ENCODE data around the gene IL26.

The IL26 gene

DNA sequence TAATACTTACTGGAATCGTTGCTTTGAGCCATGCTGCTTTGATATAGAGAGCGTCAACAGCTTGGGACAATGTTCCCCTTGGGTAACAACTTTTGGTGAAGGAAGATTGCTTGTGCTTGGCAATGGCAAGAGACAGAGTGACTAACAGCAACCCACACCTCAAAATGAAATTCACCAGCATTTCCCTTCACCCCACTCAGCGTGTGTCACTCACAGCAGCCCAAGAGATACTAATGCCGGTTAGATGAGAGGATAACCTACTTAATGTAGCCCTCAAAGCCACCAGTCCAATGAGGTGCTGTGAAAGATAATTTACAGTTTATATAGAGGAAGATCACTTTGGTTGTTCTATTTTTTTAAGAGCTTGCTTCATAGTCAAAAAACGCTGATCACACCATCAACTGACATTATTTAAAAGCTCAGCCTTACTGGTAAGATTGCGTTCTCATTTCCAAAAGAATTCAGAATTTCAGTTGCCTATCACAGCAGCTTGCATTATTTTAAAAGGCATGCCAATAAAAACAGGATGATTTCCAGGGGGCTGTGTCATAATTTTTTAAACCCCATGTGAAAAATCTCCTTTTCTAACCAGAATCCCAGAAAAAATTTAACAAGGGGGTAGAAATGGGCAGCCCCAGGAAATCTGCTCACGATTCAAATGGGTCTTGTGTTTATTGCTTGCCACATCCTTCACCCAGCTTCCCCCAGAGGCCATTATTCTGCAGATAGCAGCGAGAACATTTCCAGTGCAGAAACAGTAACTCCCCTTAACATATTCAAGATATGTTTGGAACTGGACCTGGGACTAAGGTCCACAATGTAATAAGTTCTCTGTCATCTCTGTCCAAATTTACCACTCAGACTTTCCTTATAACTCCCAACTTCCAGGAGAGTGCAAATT, at the start of gene IL26:
Gene IL26 (minus strand): TSS at position 235 of the 901 bp plus-strand sequence. CDS start 54 bp downstream, at position 181.
- DNase-seq, result no peak

GRCh38 chr12:68272732-68273131, 47.1 kb upstream of the IL26 start:
- DNase-seq, result no peak

GRCh38 chr12:68271346-68271745, 45.7 kb upstream of the IL26 start:
- DNase-seq, result no peak

DNA sequence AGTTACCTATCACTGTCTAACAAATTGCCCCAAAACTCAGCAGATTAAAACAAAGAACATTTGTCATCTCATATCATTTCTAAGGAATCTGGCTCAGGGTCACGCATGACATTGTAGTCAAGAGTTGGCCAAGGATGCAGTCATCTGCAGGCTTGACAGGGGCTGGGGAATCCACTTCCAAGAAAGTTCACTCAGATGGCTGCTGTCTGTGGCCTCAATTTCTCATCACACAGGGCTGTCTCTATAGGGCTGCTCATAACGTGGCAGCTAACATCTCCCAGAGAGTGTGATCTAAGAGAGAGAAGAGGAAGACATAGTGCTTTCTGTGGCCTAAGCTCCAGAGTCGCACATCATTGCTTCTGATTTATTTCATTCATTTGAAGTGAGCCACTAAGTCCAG, 44.7 kb upstream of the IL26 start:
- DNase-seq, result no peak

GRCh38 chr12:68269779-68270178, 44.2 kb upstream of the IL26 start:
- no peak for DNase-seq

DNA sequence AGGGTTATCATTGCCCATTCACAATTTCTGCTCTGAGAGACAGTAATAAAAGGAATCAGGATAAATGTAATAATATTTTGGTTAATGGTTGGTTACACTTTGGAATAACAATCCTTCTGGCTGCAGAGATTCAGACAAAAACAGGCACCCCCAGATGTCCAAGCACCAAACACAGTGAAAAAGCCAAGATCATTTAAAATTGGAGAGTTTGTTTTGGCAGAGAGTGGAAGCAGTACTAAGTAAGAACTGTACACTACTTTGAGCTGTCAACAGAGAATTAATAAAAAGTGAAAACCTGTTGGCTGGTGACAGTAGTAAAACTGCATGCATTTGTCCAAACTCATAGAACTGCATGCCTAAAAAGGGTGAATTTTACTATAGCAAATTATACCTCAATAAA, 43.4 kb upstream of the IL26 start:
- no peak for DNase-seq

GRCh38 chr12:68267892-68268396, 42.3 kb upstream of the IL26 start:
- no peak for DNase-seq

DNA sequence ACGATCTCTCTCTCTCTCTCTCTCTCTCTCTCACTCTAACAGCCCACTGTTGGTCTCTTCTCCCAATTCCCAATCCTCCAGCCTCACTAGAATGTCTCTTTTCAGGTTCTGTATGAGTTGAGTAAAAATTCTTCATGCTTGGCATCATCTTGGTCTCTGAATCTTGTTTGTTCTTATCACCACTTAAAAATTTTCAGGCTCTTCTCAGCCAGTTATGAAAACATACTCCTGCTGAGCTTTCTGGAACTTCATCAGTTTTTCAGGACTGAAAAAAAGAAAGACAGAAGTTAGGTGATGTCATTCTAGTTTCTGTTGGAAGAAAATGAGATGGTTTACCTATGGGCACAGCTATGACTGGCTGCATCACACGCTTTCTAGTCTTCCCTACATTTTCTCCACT, 39.2 kb upstream of the IL26 start:
- no peak for DNase-seq

DNA sequence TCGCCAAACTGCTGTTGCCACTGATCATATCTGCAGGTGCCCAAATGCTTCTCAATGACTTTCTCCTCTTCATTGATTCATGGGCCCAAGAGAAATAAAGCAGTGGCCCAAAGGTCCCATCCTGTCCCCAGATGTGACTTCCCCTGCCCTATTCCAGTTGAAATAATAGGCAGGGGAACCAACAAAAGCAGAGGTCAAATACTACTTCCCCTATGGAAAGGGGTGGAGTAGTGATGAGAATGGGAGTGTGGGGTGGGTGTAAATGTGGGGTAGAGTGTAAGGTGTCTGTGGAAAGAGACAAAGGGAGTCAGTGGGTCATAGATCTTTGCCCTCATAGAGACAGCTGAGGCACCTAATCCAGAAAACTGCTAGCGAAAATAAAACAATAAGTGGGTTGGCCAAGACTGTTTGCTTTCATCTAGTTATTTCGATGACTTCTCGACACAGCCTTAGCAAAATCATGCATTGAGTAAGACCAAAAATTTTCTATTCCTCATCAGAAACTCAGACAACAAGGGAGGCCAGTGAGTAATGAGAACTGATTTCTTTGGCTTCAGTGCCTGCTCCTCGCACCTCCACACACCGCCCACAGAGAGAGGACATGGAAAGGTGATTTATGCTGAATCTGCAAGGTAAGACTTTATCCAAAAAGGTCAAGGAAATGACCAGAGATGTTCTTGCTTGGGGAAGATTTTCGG, 38.7 kb upstream of the IL26 start:
- no peak for DNase-seq

- DNase-seq, result no peak
These were observed 37.8 kb upstream of the IL26 start for GRCh38 chr12:68263366-68263765.

- DNase-seq, result no peak
These were observed 36.3 kb upstream of the IL26 start for GRCh38 chr12:68261896-68262295.

DNA sequence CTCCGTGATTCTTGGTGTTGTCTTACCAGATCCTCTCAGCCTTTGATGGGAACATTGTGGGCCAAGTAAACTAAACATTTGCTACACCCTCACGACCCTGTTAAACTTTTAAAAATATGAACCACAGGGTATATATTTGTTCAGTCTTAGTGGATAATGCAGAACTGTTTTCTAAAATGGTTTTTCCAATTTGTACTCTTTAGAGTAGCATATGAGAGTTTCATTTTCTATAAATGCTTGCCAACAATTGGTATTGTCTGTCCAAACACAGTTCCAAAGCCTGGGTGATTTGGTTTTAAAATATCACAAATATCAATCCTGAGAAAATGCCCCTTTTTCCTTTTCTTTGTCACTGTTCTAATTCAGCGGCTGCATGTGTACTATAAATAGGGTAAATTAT, 34.5 kb upstream of the IL26 start:
- no peak for DNase-seq

DNA sequence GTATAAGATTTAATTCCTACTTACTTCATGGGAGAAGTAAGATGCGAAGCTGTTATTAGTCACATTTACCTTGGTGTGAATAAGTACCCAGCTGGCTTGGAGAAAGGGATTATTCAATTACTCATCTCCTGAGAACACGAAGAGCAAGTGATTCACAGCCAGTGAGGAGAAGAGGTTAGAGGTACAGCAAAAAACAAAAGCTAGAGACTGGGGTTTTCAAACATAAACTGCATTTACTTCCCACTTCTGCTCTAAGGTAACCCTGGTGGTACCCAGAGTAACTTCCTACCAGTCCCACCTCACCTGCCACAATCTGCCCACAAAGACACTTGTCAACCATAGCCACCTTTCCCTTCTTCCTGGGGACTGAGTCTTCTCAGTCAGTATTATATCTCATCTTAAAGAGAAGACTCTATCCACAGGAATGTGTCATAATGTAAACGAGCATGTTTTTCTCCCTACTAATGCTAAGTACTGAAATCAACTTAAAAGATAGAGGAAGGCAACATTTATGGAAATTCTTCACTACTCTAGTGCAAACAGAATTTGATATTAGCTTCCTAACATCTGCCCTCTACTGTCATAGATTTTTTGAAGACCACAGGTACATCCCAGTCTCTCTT, 33.8 kb upstream of the IL26 start:
- DNase-seq, result no peak

DNA sequence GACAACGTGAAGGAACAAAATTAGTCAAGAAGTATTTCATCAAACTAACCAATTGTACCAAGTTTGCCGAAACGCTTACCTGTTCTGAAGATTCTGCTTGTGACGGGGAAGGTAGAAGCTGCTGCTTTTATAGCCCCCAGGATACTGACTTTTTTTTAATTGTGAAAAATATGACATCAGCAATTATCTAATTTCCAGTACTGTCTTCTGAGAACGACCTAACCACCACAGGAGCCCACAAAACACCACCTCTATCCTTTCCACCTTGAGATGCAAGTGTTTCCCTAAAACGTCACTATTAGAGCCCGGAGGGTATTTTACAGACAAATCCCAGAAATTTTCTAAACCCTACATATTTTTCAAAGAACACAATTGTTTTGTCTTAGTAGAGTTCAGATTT, 27.9 kb upstream of the IL26 start, which contains the start of gene IL22:
Gene IL22 (minus strand): TSS at position 101 of the 400 bp plus-strand sequence. CDS start 156 bp downstream, outside the sequence.
- no peak for DNase-seq

DNA sequence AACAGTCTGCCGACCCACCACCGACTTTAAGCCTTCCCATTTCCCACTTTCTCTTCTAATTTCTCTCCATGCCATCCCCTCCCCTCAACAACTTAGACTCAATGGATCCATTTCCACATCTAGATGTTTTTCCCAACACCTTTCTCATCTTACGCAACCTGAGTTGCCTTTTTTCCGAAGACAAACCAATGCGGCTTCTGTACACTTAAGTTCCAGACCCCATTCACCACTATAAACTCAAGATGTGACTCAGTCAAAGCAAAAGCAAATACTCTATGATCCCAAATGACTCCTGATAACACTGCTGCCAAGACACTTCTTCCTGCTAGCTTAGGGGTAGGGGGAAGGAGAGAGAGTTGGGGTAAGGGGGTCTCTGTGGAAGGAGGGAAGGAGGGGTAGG, 26.5 kb upstream of the IL26 start:
- no peak for DNase-seq

DNA sequence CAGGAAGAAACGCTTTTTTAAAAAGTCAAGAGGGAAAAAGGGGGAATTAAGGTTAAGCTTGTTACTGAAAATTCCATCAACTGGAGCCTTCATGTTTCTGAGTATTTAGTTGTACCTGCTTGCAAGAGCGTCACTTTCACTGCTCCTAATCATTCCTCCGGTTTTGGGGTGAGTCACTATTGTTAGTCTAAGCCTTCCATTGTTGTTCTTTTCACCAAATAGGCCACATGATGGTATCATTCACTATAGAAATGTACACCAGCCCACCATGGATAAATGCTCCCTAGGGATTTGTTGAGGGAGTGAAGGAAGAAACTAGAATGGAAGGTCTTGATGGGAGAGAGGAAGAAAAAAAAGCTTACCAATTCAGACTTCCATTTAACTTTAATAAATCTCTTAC, 24.8 kb upstream of the IL26 start:
- no peak for DNase-seq

DNA sequence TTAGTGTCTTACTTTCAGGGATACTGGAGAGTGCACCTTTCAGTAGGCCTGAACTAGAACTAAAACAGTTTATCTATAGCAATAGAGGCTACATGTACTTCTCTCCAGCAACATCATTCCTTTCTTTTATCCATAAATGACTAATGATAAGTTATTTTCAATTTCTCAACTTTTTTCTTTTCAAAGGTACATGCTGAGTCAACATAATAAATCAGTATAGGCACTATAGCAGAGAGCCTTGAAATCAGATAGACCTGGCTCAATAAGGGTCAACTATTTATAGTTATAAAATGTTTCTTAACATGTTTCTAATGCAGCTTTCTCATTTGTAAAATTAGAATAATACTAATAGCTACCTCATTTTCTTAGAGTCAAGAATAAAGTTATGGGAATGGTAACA, 22.2 kb upstream of the IL26 start:
- no peak for DNase-seq

DNA sequence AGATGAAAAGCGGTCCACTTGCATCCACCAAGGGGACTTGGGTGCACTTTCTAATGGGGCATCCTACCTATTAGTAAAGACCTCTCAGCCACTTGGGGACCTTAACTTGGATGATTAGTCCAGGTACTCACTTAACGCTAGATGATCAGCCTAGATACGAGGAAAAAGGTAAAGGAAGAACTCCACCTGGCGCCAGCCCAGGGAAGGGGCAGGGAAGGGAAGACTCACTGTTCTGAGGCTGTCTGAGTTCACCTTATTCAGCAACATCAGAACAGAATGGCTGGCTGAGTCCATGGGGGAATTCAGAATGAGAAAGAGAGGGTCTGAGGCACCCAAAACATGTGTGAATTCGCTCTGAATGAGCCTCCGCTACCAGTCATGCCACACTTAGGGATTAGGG, 20.7 kb upstream of the IL26 start:
- no peak for DNase-seq

DNA sequence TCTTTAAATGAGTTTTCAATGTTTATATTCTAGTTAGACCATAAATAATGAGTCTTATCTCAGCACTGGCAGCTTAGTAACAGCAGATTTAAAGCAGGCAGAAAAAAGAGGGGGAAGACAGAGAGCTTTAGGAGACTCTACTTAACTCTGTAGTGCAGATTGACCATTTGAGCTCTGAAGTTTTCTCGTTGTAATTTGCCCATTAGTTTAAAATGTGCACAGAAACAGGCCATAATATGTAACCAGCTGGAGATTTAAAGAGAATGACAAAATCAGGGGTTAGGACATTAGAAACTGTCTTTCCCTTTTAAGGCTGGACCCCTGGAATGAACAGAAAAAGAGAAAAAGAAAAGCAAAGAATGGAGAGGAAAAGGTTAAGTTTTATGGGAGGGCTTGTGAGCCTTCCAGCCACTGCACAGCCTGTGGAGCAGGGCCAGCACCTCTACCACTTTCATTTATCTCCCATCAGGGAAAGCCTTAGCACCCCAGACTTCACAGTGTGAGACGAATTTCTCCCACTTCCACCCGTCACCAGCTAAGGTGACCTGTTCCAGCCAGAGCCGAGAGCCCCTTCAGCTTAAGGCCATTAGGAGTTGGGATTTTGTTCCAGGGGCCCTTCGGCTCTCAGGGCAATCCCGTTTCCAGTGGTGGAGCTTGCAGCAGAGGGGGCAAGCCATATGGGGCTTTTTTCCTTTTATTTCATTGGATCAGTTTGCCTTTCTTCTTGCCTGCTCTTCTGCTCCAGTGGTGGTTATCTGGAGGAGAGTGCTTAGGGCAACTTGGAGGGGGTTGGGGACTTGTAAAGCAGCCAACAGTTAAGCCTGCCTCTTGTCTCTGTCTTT, 19.8 kb upstream of the IL26 start:
- DNase-seq, result no peak

DNA sequence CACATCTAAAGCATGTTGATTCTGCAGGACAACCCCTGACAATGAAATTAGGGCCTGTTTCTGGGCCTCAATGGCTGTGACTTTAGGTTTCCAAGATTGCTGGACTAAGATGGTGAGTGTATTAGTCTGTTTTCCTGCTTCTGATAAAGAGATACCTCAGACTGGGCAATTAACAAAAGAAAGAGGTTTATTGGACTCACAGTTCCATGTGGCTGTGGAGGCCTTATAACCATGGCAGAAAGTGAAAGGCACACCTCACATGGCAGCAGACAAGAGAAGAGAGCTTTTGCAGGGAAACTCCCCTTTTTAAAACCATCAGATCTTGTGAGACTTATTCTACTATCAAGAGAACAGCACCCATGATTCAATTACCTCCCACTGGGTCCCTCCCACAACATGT, 17.2 kb upstream of the IL26 start:
- DNase-seq, result no peak

- no peak for DNase-seq
These were observed 15.4 kb upstream of the IL26 start for GRCh38 chr12:68240975-68241374.

GRCh38 chr12:68240079-68240478, 14.5 kb upstream of the IL26 start:
- DNase-seq, result no peak
